GM12872 (cell line): Measurements from ENCODE around the gene ZEB2.

Experiments
- TF ChIP-seq, protein P1 (sequence below): IDR thresholded peaks from 3 replicates; pipeline ENCODE4 v1.5.1; 2011; ENCODE audit warnings: low read depth, mild to moderate bottlenecking, low read length, moderate library complexity; ENCODE audit not compliant: insufficient read depth

Gene ZEB2

DNA sequence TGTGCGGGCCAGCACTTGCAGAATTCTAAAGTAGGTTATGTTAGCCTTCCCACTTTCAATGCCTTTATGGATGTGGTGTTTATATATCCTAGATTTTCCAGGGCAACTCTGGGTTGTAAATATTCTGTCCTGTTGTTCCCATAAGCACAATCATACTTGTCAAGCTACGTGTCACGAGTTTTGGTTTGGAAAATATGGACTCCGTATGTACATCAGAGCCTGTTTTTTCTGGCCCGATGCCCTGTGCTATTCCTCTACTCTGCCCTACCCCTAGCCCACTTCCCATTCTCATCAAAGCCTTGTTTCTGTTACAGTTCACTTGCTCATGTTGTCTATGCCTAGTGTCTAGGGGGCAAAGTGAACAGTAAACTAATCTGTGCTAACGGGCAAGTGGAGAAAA is 27.0 kb upstream of the ZEB2 start:
- TF ChIP-seq, protein P1, sequence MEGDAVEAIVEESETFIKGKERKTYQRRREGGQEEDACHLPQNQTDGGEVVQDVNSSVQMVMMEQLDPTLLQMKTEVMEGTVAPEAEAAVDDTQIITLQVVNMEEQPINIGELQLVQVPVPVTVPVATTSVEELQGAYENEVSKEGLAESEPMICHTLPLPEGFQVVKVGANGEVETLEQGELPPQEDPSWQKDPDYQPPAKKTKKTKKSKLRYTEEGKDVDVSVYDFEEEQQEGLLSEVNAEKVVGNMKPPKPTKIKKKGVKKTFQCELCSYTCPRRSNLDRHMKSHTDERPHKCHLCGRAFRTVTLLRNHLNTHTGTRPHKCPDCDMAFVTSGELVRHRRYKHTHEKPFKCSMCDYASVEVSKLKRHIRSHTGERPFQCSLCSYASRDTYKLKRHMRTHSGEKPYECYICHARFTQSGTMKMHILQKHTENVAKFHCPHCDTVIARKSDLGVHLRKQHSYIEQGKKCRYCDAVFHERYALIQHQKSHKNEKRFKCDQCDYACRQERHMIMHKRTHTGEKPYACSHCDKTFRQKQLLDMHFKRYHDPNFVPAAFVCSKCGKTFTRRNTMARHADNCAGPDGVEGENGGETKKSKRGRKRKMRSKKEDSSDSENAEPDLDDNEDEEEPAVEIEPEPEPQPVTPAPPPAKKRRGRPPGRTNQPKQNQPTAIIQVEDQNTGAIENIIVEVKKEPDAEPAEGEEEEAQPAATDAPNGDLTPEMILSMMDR, result no peak

DNA sequence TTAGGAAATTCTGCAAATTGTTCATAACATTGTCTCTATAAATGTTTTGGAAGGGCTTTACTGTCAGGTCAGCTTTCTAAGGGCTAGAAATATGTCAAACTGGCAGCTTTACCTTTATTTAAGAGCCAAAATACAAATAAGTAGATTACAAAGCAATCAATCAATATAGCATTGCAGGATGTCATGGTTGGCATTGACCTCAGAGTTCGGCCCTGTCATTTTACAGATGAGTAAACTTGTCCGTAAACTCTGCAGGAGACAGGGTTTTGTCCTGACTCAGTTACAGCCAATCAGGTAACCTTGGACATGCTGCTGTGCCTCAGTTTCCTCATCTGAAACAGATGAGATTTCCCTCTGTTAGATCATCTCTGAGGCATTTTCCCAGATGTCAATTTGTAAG is 25.9 kb upstream of the ZEB2 start:
- TF ChIP-seq, protein P1, result no peak

DNA sequence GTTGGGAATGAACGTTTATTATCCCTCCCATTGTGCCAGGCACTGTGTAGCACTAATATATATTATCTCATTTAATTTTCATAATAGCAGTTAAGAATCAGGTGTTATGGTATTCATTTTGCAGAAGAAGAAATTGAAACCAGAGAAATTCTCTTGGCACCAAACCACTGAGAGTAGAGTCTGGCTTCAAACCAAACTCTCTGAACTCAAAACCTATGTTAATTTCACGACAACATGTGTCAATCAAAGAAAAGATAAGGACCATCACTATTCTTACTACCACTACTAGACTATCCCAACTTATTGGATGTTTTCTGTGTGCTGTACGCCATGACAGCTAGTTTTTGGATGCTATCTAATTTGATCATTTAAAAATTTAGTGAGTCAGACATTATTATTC is 24.1 kb upstream of the ZEB2 start:
- TF ChIP-seq, protein P1, result no peak

DNA sequence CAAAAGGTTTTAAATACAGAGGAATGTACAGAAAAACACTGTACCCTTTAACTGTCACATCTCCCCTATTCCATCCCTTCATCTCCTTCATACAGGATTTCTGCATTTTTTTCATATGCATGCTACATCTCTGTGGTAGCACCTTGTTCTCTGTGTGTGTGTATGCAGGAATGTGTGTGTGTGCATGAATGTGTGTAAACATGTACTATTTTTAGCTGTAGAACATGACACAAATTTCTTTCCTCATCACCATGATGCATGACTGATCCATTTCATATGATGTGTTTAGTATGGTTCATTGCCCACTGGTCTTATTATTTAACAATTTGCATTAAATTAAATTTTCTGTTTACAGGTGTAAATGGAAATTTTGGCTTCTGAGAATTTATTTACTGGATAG is 21.5 kb upstream of the ZEB2 start:
- TF ChIP-seq, protein P1, result no peak

DNA sequence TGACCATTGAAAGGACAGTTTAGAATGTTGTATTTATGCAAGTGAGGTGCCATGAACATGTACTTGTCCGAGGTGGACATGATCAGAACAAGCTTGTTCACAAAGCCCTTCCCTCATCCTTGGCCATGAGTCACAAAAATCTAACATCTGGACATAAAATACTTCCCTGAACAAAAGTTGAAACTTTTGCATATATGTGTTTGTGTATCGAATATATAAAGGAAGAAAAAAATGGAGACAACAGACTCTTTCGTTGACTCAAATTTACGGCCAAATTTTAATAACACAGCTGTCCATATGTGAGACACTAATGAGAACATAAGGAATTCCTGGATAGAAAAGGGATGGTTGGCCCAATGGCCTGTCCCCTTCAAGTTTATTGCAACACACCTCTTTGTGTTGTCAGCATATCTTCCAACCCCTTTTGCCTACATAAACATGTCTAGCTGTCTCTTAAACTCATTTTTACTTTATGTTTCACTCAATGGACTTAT is 19.4 kb upstream of the ZEB2 start:
- TF ChIP-seq, protein P1, result no peak

DNA sequence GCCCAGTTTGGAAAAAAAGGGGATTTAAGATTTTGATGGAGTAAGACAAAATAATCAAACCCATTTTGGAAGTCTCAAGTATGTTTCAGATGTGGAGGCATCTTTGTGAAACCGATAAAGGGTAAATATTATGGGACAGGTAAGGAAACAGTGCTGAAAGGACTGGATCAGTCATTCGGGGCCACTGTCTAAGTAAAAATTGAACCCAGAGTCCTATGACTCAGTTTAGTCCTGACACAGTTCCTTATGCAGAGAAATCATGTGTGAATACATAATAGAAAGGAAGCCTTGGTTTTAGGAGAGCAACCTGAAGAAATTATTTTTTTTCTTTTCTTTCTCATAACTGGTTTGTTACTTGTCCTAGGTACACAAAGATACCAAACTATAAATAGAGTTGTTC is 15.4 kb upstream of the ZEB2 start:
- TF ChIP-seq, protein P1, result no peak

DNA sequence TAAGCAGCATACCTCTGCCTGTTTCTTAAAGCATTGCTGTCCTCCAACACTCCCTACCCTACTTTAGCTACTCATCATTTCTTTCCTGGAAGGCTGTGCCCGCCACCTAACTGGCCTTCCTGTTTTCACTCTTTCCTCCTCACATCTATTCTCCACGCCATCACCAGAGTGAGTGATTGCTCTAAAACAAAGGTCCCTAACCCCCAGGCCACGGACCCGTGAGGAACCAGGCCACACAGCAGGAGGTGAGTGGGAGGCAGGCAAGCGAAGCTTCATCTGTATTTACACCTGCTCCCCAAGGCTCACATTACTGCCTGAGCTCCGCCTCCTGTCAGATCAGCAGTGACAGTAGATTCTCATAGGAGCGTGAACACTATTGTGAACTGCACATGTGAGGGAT is 13.3 kb upstream of the ZEB2 start:
- TF ChIP-seq, protein P1, result no peak

DNA sequence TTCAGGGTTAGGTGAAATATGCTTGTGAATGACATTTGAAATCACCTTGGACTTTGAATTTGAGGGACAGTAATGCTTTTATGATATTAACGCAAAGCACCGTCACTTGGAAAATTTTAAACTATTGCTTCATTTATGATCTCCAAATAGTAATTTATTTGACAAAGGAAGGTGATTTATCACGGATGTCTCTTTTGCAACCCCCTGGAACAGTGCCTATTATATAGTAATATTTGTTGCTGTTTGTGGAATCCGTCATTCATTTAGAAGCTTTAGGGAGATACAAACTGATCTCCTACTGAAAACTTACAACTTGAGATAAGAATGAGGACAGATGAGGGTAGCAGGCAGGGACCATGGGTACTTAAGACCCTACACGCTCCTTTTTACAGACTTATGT is 10.7 kb upstream of the ZEB2 start:
- TF ChIP-seq, protein P1, result no peak
